ENCODE measurements around the gene NDUFV1.

DNA sequence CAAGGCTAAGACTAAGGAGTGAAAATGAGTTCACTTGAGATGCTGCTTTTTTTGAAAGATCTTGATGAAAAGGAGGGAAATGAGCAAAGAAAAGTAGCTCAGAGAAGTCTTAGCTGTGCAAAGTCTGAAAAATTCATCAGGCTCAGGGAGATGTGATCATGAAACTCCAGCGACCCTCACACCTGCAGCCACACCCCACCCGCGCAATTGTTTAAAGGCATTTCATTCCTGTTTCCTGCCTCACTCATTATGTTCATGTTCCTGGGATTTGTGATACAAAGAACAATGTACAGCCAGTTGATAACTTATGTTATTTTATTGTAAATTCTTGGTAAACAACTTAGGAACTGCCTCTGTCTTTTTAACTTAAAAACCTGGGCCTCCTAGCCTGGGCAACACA, 31.8 kb upstream of the NDUFV1 start:
- TF ChIP-seq, protein P1, sequence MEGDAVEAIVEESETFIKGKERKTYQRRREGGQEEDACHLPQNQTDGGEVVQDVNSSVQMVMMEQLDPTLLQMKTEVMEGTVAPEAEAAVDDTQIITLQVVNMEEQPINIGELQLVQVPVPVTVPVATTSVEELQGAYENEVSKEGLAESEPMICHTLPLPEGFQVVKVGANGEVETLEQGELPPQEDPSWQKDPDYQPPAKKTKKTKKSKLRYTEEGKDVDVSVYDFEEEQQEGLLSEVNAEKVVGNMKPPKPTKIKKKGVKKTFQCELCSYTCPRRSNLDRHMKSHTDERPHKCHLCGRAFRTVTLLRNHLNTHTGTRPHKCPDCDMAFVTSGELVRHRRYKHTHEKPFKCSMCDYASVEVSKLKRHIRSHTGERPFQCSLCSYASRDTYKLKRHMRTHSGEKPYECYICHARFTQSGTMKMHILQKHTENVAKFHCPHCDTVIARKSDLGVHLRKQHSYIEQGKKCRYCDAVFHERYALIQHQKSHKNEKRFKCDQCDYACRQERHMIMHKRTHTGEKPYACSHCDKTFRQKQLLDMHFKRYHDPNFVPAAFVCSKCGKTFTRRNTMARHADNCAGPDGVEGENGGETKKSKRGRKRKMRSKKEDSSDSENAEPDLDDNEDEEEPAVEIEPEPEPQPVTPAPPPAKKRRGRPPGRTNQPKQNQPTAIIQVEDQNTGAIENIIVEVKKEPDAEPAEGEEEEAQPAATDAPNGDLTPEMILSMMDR (IDR thresholded peaks at IDR 0.05; ENCODE audit: low read length), result no peak
- TF ChIP-seq EZH2phosphoT487 (IDR thresholded peaks at IDR 0.05; ENCODE audit: low read length), result no peak

All from MM.1S (cell line).